Common myeloid progenitor, CD34-positive (primary cell): ENCODE data around the gene TLCD3A.
"Not testable (repeated sequence)": the region's sequence is repeated elsewhere in the genome, so short reads cannot be mapped to it uniquely, and the experiment has no call there.

Source experiments
- CTCF ChIA-PET: fragments of 350-600 bp; sonication (Branson Sonifier 250); formaldehyde crosslinking; loops from one replicate; lab custom pipeline; 2021; ENCODE audit warnings: antibody characterized with exemption; lab: Charles Lee
- POLR2A ChIA-PET: fragments of 350-600 bp; sonication (Branson Sonifier 250); formaldehyde crosslinking; loops from one replicate; lab custom pipeline; 2021; ENCODE audit warnings: antibody characterized with exemption; lab: Charles Lee
- DNase-seq, 3 donors: peaks; one replicate each; pipeline versions ENCODE4 v3.0.0 to v3.0.0-alpha.2; 2013
- H3K27ac ChIP-seq, 2 experiments: 1 replicate in 1 of 2; 2 replicates in 1 of 2; pipeline ENCODE4 v1.7.0; 2013; ENCODE audit warnings: inconsistent platforms in 2 of 2, low read length in 2 of 2, mild to moderate bottlenecking in 2 of 2, low read depth in 1 of 2, moderate library complexity in 1 of 2; ENCODE audit not compliant: severe bottlenecking in 2 of 2, insufficient read depth in 1 of 2, poor library complexity in 1 of 2
- H3K27me3 ChIP-seq, 5 experiments: replicated peaks in 2 of 5; 1 replicate in 3 of 5; 2 replicates in 2 of 5; pipeline versions ENCODE4 v1.6.1 to v1.7.0; 2013; ENCODE audit warnings: low read length in 4 of 5, mild to moderate bottlenecking in 2 of 5, moderate library complexity in 2 of 5, inconsistent platforms in 1 of 5; ENCODE audit not compliant: insufficient read depth in 5 of 5, control insufficient read depth in 4 of 5
- H3K36me3 ChIP-seq, 4 experiments: 1 replicate in 2 of 4; 2 replicates in 2 of 4; pipeline versions ENCODE4 v1.6.1 to v1.7.0; 2013; ENCODE audit warnings: low read length in 3 of 4, control low read depth in 1 of 4, mild to moderate bottlenecking in 1 of 4; ENCODE audit not compliant: control insufficient read depth in 4 of 4, insufficient read depth in 4 of 4
- H3K4me1 ChIP-seq, 4 experiments: 1 replicate in 3 of 4; 2 replicates in 1 of 4; pipeline versions ENCODE4 v1.6.1 to v1.7.1; 2013; ENCODE audit warnings: low read length in 3 of 4, mild to moderate bottlenecking in 3 of 4, control low read depth in 1 of 4, inconsistent platforms in 1 of 4, moderate library complexity in 1 of 4; ENCODE audit not compliant: control insufficient read depth in 4 of 4, insufficient read depth in 4 of 4; ENCODE audit errors: control extremely low read depth in 1 of 4
- H3K4me3 ChIP-seq, 7 experiments: 1 replicate in 4 of 7; 2 replicates in 3 of 7; pipeline versions ENCODE4 v1.5.1 to v1.7.0; 2013; ENCODE audit warnings: mild to moderate bottlenecking in 7 of 7, low read length in 6 of 7, moderate library complexity in 6 of 7, inconsistent platforms in 2 of 7, low read depth in 2 of 7, control low read depth in 1 of 7; ENCODE audit not compliant: insufficient read depth in 4 of 7, control insufficient read depth in 1 of 7; ENCODE audit errors: extremely low read depth in 1 of 7
- H3K9me3 ChIP-seq, 5 experiments: 1 replicate in 4 of 5; 2 replicates in 1 of 5; pipeline versions ENCODE4 v1.6.1 to v1.7.1; 2013; ENCODE audit warnings: low read length in 4 of 5, mild to moderate bottlenecking in 2 of 5, inconsistent platforms in 1 of 5, low read depth in 1 of 5, moderate library complexity in 1 of 5; ENCODE audit not compliant: control insufficient read depth in 4 of 5, insufficient read depth in 2 of 5; ENCODE audit errors: control extremely low read depth in 1 of 5
- WGBS: methylation state at CpG from one replicate; pipeline ENCODE4 v1.1.5; 2013; ENCODE audit not compliant: insufficient coverage; 5-methylcytosine and 5-hydroxymethylcytosine counted together

The TLCD3A gene

DNA sequence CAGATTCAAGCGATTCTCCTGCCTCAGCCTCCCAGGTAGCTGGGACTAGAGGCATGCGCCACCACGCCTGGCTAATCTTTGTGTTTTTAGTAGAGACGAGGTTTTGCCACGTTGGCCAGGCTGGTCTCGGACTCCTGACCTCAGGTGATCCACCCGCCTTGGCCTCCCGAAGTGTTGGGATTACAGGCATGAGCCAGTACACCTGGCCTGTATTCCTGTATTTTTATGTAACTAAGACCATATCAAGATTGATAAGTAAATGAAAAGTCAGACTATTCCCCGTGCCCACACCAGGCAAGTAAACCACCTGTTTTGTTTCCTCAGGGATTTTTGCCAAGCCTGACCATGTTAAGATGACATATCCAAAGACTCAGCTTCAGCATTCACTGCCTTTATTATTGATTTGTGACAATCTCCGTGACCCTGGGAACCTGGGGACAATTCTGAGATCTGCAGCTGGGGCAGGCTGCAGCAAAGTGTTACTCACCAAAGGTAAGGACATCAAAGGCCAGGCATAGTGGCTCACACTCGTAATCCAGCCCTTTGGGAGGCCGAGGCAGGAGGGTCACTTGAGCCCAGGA, 55.3 kb downstream of the TLCD3A start:
- peaks cover 0 to 1% (median 0%) of the 10 kb centered on the region in 5 experiments for H3K9me3 ChIP-seq
- H3K4me3 ChIP-seq, result no peak overlapping the region
- peaks cover 3 to 16% (median 10%) of the 10 kb centered on the region in 4 experiments for H3K4me1 ChIP-seq
- 97% methylated on average over 5 of the region's 12 CpGs for WGBS
- ChIA-PET POLR2A (interaction anchor here (0.6 to 0.7 kb wide), 2 partner anchors 16 to 230 kb away, joined by 3 read pairs; no protein-coding TSS in a partner anchor), CTCF (interaction anchor here (0.7 to 1.0 kb wide), 2 partner anchors 12 to 269 kb away, joined by 3 to 5 read pairs; no protein-coding TSS in a partner anchor)
- H3K36me3 ChIP-seq, result peaks cover 19 to 63% (median 42%) of the 10 kb centered on the region in 4 experiments
- no peaks in the 10 kb centered on the region for H3K27me3 ChIP-seq
- H3K27ac ChIP-seq, result no peak overlapping the region
- DNase-seq, result no peak

DNA sequence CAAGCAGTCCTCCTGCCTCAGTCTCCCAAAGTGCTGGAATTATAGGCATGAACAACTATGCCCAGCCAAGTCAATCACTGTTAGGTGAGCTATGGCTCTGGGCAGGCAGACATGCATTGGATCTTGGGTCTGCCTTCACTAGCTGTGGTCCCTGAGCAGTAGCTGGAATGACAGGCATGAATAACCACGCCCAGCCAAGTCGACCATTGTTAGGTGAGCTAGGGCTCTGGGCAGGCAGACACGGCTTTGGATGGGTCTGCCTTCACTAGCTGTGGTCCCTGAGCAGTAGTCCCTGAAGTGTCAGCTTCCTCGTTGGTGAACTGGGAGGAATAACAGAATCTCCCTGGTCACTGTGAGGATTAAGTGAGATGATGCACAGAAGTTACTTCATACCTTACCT, 56.2 kb downstream of the TLCD3A start:
- no peak for DNase-seq
- Histone ChIP-seq H3K36me3 (peaks cover 19 to 67% (median 46%) of the 10 kb centered on the region in 4 experiments), H3K4me1 (peaks cover 0 to 8% (median 2%) of the 10 kb centered on the region in 4 experiments), H3K27ac (no peak overlapping the region), H3K4me3 (no peak overlapping the region), H3K27me3 (no peaks in the 10 kb centered on the region), H3K9me3 (peaks cover 0 to 1% (median 0%) of the 10 kb centered on the region in 5 experiments)
- WGBS, result 100% methylated on average over 4 of the region's 4 CpGs
- ChIA-PET CTCF (interaction anchor here (0.9 to 1.6 kb wide), 4 partner anchors 11 to 208 kb away, joined by 3 to 5 read pairs (median 4); partner anchors contain the start of gene TIMM22), POLR2A (no interaction called here)

DNA sequence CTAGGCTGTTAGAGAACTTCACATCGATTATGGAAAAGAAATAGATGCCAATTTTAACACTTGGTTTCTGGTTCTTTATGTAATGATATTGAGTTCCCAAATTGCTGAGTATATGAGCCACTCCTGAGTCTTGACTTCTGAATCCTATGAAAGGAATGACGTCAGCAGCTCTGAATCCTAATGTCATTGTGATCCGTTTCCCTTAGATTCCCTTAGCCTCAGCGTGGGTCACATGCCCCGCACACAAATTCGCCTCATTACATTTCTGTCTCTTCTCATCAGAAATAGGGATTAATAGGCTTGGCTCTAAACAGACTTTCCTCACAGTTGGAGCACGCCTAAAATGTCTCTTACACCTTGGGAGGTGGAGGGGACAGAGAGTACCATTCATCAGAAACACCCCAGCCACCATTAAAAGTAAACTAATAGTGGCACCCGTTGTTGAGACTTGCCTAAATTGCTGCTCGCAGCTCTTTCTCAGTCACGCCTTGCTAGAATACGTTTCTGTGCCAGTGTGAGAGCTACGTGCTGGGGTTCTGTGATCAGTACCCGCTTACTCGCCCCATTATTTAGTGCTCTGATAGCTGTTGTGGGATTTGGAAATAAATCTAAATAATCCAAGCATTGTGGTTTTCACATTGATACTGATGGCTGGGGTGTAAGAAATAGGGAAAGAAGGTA, 56.9 kb downstream of the TLCD3A start:
- Histone ChIP-seq H3K27me3 (no peaks in the 10 kb centered on the region), H3K4me3 (no peak overlapping the region), H3K9me3 (peaks cover 0 to 1% (median 0%) of the 10 kb centered on the region in 5 experiments), H3K4me1 (peaks cover 0 to under 1% (median 0%) of the 10 kb centered on the region in 4 experiments), H3K27ac (no peak overlapping the region), H3K36me3 (peaks cover 19 to 62% (median 44%) of the 10 kb centered on the region in 4 experiments)
- WGBS, result 96% methylated on average over 13 of the region's 14 CpGs
- ChIA-PET CTCF (interaction anchor here (0.9 to 1.6 kb wide), 4 partner anchors 18 to 267 kb away, joined by 3 to 5 read pairs (median 4); partner anchors contain the start of gene TIMM22), POLR2A (no interaction called here)
- DNase-seq, result no peak

DNA sequence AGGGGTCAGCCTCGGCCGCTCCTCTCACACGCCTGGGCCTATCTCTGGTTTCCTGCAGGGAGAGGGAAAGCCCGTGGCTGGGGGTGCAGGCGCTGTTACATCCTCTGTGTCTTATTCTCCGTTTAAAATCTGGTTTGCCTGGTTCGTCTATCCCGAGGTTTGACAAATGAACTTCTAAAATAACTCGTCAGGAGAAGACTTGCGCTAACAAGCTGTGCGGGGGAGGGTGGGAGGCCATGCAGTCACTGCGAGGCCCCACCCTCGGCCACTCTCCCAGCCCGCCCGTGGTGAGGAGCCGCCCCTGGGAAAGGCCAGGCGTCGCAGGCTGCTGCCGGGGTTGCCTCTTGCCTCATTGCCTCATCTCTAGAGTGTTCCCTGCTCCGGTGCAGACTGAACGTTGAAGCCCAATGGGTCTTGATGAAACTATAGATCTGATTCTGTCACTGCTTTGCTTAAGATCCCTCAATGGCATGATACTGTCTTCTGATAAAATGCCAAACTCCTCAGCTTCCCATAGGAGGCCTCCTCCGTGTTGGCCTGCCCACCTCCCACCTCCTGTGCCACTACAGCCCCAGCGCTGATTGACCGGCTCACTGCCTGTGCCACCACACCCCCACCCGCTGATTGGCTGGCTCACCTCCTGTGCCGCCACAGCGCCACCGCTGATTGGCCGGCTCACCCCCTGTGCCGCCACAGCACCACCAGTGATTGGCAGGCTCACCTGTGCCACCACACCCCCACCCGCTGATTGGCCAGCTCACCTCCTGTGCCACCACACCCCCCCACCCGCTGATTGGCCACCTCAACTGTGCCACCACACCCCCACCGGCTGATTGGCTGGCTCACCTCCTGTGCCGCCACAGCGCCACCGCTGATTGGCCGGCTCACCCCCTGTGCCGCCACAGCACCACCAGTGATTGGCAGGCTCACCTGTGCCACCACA, 57.8 kb downstream of the TLCD3A start:
- peaks cover 16 to 62% (median 40%) of the 10 kb centered on the region in 4 experiments for H3K36me3 ChIP-seq
- DNase-seq, result not testable (repeated sequence)

DNA sequence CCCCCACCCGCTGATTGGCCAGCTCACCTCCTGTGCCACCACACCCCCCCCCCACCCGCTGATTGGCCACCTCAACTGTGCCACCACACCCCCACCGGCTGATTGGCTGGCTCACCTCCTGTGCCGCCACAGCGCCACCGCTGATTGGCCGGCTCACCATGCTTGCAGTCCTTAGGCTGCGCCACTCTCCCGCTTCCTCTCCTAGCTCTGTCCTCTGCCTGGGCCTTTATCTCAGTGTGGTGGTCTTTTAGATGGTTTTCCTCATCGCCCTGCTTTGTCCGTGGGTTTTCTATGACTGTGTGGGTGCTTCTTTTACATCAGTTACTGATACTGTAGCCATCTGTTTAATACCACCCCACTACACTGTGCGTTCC, 58.5 kb downstream of the TLCD3A start:
- CTCF ChIA-PET, result interaction anchor here (0.6 to 2.9 kb wide), 2 partner anchors 191 to 257 kb away, joined by 3 to 15 read pairs; no protein-coding TSS in a partner anchor
- H3K27me3 ChIP-seq, DNase-seq, H3K4me3 ChIP-seq, H3K4me1 ChIP-seq, H3K27ac ChIP-seq, H3K9me3 ChIP-seq, POLR2A ChIA-PET: not testable (repeated sequence)
- 98% methylated on average over 6 of the region's 12 CpGs for WGBS
- H3K36me3 ChIP-seq, result peaks cover 16 to 59% (median 40%) of the 10 kb centered on the region in 4 experiments

More for the DNA sequence above, 57.8 kb downstream of the TLCD3A start:
- POLR2A ChIA-PET, H3K27ac ChIP-seq, H3K4me1 ChIP-seq, H3K27me3 ChIP-seq, H3K4me3 ChIP-seq, H3K9me3 ChIP-seq: not testable (repeated sequence)
- 96% methylated on average over 23 of the region's 38 CpGs for WGBS
- CTCF ChIA-PET, result interaction anchor here (0.6 to 1.6 kb wide), 3 partner anchors 191 to 266 kb away, joined by 3 to 5 read pairs (median 5); no protein-coding TSS in a partner anchor

DNA sequence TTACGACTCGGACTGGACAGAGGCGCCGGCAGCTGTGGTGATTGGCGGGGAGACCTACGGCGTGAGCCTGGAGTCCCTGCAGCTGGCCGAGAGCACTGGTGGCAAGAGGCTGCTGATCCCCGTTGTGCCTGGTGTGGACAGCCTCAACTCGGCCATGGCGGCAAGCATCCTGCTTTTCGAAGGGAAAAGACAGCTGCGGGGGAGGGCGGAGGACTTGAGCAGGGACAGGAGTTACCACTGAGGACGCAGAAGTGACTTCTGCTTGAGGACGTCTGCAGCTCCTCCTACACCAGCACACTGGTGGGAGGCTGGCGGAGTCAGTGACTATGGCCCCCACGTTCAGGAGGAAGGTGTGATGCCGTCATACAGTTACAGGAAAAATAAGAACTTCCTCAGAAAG, 59.4 kb downstream of the TLCD3A start:
- Histone ChIP-seq H3K27ac (no peak overlapping the region), H3K27me3 (peaks cover 0 to 1% (median 0%) of the 10 kb centered on the region in 5 experiments), H3K36me3 (peaks cover 16 to 59% (median 40%) of the 10 kb centered on the region in 4 experiments), H3K9me3 (peaks cover 0 to 1% (median 0%) of the 10 kb centered on the region in 5 experiments), H3K4me3 (no peak overlapping the region), H3K4me1 (peaks cover 0 to 7% (median 0%) of the 10 kb centered on the region in 4 experiments)
- no peak for DNase-seq
- ChIA-PET CTCF (interaction anchor here (0.7 to 2.9 kb wide), 4 partner anchors 9 to 265 kb away, joined by 3 to 15 read pairs (median 6); partner anchors contain the start of genes GLOD4, MRM3 and TIMM22), POLR2A (interaction anchor here (0.8 kb wide), 1 partner anchor 10 kb away, joined by 3 read pairs; the partner anchor contains the start of genes GLOD4 and MRM3)
- WGBS, result 95% methylated on average over 19 of the region's 19 CpGs
